Stimulated activated CD4-positive, alpha-beta T cell treated with anti-CD3 and anti-CD28 coated beads, TNF-alpha, amount 100 ng/mL, for 1 hour (primary cell): Measurements from ENCODE around the gene PACS1.
"Not testable (repeated sequence)": the region's sequence is repeated elsewhere in the genome, so short reads cannot be mapped to it uniquely, and the experiment has no call there.

Source experiments
- DNase-seq, 3 donors: peaks; one replicate each; pipeline ENCODE4 v3.0.0-alpha.2; 2020; ENCODE audit warnings: low read depth in 3 of 3, low spot score in 1 of 3

PACS1 gene

DNA sequence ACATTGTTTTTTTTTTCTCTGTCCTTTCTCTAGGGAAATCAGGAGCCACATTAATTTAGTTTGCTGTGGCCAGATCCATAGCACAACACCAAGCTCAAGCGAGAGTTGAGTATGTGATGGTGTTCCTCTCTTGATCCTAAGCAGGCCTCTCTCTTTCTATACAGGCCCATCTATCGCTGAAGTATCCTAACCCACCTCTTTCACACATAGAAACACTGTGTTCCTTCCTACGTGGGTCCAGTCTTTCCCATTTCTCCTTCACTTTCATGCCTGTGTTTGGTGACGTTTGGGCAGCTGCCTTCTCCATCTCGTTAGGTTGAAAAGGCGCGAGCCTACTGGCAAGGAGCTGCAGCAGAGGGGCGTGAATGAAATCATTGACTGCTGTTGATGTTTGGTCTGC is 2.4 kb downstream of the PACS1 start:
- DNase-seq, result no peak

DNA sequence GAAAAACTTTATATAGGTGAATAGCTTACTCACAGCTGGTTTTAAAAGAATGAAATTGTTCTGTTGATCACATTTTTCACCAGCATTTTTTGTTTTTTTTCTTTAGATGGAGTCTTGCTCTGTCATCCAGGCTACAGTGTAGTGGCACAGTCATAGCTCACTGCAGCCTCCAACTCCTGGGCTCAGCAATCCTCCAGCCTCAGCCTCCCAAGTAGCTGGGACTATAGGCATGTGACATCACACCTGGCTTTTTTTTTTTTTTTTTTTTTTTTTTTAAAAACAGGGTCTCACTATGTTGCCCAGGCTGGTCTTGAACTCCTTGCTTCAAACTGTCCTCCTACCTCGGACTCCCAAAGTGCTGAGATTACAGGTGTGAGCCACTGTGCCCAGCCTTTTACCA is 3.6 kb downstream of the PACS1 start:
- DNase-seq, result no peak

DNA sequence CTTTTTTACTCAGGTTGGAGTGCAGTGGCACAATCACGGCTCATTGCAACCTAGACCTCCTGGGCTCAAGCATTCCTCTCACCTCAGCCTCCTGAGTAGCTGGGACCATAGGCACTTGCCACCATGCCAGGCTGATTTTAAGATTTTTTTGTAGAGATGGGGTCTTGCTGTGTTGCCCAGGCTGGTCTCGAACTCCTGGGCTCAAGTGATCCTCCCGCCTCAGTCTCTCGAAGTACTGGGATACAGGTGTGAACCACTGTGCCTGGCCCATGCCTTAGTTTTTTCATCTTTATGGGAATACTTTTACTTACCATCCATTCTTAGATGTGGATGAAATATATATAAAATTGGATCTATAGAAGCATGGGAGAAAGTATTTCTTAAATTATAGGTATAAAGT is 5.2 kb downstream of the PACS1 start:
- no peak for DNase-seq

DNA sequence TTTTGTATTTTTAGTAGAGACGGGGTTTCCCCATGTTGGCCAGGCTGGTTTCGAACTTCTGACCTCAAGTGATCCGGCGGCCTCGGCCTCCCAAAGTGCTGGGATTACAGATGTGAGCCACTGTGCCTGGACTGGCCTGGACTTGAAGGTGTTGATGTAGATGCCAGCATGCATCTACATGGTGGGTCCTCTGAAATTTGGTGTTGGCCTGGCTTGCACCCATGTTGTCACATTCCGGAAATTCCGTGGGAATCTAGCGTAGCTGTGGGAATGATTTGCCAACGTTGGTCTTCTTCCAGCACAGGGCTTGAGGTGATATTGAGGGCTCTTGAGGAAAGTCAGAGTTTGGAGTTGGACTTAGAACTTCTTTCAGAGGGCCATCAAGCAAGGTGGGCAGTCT is 6.5 kb downstream of the PACS1 start:
- DNase-seq, result no peak

DNA sequence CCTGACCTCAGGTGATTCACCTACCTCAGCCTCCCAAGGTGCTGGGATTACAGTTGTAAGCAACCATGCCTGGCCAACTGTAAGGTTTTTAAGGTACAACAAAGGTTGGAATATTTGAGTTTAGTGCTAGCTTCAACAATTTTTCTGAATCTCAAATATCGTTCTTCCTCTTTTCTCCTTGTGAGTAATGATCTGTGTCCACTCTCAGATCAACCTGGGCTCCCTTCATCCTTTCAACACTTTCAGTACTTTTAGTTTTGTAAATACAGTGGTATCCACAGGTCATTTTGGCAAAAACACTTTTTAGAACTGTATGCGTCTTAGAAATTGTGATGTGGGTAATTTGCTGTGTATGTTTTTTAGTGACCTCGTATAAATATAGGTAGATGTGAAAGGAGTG is 7.9 kb downstream of the PACS1 start:
- no peak for DNase-seq

DNA sequence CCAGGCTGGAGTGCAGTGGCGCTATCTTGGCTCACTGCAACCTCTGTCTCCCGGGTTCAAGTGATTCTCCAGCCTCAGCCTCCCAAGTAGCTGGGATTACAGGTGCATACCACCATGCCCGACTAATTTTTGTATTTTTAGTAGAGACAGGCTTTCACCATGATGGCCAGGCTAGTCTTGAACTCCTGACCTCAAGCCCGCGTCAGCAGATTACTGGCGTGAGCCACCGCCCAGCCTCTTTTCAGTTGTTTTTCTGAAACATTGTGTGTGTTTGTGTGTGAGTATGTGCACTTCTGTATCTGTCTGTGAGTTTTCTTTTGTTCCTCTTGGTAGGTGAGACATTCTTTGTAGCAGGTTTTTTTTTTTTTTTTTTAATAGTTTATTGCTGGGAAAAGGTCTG is 8.9 kb downstream of the PACS1 start:
- DNase-seq, result not testable (repeated sequence)

DNA sequence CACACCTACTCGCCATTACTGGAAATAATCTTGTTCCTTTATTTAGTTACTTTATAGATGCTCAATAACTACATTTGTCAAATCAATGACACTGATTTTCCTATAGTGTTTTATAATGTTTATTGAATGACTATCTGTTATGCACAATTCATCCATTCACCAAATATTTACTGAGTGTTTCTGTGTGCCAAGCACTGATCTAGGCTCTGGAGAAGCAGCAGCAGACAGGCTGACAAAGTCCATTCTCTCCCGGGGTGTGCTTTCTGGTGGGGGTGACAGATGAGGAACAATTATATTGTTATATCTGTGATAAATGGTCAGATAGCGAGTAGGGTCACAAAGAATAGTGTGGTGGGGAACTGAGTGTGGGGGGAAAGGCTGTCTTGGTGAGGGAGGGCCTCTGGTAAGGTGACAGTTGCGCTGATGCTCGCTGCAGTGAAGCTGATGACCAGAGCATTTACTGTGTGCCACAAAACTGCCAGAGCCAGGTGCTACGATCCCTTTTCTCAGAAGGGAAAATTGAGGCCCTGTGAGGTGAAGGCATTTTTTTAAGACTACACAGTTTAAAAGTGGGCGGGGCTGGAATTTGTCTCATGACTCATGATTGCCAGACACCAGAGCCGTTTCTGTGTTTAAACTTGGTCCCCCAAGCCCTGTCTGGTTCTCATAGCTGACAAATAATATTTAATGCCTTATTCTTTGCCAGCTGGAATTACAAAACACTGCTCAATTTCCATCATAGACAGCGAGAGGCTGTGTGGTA is 10.2 kb downstream of the PACS1 start:
- peak; percentile 33 to 58 (median 50) for DNase-seq

DNA sequence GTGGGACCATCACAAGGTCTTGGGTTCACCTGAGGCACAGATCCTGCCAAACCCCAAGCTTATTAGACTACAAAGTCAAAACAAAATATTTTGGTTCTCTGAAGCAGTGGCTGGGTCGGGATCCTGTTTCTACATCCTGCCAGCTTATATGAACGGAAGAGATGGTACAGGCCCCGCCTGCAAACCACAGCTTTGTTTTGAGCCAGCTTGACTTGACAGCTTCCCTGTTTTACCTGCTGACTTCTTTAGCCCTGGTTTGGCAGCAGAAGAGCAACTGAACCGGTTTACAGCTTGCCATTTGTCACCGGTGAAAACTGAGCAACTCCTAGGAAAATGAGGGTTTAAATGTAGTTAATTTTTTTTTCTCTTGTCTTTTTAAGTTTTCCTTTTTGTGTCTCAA is 11.4 kb downstream of the PACS1 start:
- DNase-seq, result peak; percentile 37 to 63 (median 51)

DNA sequence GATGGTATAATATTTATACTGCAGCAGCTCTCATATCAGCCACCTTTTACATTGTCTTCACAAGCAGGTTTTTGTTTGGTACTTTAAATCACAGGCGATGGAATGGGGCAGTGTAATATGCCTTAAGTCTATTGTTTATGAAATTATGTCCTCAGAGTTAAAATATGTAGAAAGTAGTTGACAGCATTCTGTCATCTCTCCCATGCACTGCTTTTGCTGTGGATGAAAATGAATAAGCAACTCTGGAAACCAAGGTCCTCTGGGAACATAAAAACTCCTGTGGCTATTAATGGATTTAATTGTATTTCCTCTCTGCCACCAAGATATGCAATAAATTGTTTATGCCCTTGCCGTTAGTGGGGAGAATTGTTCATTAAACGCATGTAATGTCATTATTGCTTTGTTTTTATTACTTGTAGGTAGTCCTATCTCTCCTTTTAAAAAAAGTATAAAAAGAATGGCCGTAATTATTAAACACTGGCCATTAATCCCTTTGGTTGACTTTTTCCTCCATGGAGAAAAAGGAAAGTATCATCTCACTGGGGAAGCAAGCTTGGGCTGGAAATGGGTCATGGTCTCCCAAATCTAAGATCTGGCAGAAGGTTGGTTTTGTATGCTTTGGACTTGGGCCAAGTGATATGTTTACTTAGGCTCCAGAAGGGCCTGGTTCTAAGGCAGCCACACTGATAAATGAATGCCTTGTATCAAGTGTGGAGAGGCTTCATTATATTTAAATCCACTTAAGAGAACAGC is 13.1 kb downstream of the PACS1 start:
- no peak for DNase-seq

DNA sequence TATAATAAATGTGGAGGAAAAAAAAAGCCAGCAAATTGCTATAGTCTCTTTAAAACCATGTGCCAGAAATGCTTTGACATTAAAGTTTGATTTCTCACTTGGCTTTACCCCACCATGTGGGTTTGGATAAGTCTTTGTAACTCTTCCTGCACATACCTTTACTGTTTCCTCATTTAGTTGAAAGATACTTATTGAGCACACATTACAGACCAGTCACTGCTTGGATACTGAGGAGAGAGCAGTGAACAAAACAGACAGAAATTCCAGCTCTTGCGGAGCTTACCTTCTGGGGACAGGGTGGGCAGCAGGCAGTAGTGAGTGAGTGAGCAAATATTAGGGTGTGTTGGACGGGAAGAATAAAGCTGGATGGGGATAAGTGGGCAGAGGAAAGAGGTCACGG is 13.7 kb downstream of the PACS1 start:
- no peak for DNase-seq

DNA sequence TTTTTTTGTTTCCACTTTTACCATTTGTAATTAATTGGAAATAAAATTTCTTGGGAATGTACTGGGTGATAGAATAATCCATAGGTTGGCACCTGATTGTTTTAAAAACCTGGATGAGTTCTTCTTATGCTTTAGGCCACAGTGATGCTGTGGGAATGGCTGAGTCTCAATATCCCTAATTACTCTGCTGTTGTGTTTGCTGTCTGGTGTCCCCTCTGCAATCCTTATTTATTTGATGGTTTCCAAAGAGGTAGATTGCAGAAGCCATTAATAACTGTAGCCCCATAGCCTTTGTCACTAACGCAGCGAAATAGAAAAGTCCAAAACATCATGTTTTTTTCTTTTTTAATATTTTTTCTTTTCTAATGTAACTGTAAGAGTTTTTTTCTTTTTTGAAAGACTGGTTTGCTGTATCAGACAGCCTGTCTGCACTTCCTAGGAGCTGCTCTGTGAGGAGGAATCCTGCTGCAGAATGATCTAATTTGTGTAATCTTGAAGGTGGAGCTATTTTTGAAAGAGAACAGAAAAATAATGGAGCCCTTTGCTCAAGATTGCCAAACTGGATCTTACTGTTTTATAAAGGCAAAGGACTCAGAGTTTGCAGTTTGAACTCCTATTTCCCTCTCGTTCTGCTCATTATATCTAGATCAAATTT is 14.9 kb downstream of the PACS1 start:
- DNase-seq, result no peak

DNA sequence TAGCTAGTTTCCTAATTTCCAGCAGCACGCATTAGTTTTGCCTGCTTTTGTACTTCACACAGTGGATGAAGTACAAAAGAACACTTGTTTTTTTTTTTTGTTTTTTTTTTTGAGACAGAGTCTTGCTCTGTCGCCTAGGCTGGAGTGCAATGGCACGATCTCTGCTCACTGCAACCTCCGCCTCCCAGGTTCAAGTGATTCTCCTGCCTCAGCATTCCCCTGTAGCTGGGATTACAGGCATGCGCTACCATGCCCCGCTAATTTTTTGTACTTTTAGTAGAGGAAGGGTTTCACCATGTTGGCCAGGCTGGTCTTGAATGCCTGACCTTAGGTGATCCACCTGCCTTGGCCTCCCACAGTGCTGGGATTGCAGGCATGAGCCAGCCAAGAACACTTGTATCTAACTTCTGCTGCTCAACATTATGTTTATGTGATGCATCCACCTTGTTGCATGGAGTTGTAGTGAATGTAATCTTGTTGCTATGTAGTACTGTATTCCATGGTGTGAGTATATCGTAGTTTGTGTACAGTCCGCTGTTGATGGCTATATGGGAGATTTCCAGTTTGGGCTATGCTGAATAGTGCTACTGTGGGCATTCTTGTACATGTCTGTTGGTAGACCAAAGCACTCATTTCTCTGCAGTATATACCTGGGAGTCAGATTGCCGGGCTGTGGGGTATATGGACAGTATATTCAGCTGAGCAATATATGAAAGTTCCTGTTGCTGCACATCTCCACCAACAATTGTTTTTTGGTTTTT is 17.3 kb downstream of the PACS1 start:
- no peak for DNase-seq

DNA sequence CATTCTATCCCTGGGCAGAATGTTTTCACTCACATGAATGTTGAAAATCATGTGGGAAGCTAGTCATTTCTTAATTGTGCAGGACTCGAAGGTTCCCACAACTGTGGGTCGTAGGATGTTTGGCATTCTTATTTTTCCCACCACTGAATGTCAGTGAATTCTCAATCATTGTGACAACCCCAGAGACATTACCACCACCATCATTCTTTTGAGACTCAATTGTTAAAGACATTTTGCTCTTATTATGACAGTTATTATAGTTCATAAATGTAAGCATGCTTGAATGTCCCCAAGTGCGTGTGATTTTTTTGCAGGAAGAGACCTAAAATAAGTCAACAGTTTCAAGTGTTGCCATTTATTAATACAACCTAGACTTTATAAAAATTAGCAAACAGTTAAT is 19.0 kb downstream of the PACS1 start:
- no peak for DNase-seq

DNA sequence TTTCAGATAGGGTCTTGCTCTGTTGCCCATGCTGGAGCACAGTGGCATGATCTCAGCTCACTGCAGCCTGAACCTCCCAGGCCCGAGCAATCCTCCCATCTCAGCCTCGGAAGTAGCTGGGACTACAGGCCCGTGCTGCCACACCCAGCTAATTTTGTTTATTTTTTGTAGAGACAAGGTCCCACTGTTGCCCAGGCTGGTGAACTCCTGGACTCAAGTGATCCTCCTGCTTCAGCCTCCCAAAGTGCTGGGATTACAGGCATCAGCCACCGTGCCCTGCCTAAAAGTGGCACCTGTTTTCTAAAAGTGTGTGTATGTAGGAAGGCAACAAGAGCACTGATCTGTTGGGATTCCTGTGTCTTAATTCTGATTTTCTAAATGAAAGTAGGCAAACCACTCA is 20.2 kb downstream of the PACS1 start:
- no peak for DNase-seq

DNA sequence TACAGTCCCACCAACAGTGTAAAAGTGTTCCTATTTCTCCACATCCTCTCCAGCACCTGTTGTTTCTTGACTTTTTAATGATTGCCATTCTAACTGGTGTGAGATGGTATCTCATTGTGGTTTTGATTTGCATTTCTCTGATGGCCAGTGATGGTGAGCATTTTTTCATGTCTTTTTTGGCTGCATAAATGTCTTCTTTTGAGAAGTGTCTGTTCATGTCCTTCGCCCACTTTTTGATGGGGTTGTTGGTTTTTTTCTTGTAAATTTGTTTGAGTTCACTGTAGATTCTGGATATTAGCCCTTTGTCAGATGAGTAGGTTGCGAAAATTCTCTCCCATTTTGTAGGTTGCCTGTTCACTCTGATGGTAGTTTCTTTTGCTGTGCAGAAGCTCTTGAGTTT is 22.1 kb downstream of the PACS1 start:
- DNase-seq, result not testable (repeated sequence)

DNA sequence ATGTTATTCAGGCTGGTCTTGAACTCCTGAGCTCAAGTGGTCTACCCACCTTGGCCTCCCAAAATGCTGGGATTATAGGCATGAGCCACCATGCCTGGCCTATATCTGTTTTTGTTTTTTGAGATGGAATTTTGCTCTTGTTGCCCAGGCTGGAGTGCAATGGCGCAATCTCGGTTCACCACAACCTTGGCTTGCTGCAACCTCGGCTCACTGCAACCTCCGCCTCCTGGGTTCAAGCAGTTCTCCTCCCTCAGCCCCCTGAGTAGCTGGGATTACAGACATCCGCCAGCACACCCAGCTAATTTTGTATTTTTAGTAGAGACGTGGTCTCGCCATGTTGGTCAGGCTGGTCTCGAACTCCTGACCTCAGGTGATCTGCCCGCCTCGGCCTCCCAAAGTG is 29.7 kb downstream of the PACS1 start:
- not testable (repeated sequence) for DNase-seq

DNA sequence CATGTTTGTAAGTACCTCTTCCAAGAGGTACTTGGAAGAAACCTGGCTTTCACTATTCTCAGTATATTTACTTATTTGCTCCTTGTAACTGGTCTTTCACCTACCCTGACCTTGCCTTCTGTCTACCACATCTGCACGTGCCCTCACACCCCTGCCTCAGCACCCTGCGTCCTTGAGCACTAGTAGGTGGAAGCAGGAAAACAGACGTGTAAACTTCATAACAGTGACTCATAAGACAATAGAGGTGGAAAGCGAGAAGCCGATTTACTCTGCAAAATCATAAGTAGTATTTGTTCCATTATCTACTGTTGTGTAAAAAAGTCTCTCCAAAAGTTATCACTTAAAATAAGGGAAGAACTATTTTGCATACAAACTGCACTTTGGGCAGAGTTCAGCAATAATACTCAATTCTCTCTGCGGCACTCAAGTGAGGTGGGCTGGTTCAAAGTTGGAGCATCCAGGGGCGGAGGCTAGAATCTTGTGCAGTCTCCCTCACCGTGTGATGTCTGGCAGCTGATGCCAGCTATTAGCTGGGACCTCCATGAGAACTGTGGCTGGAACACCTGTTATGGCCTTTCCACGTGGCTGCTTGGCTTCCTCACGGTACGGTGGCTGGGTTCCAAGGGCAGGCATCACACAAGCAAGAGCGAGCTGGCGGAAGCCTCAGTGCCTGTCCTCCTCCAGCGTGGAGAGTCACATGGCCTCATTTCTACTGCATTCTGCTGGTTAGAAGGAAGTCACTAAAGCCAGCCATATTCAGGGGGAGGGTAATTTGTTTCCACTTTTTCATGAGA is 30.4 kb downstream of the PACS1 start:
- DNase-seq, result peak; percentile 21 to 31 (median 21)

DNA sequence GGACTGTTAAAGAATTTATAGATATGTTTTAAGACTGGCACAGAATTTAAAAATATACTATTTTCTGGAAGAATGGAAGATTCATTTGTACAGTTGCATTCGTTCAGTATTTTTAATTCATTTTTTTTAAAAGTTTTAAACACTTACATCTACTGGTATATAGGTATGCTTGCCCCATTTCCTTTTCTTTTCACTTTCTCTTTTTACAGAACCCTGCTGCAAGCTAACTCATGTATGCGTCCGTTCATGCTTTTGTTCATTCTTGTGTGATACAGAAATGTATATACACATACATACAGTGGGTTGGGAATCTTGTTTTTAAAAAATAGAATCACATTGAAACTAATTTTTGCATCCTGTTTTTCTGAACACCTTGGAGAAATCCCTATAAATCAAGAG is 31.0 kb downstream of the PACS1 start:
- DNase-seq, result no peak

DNA sequence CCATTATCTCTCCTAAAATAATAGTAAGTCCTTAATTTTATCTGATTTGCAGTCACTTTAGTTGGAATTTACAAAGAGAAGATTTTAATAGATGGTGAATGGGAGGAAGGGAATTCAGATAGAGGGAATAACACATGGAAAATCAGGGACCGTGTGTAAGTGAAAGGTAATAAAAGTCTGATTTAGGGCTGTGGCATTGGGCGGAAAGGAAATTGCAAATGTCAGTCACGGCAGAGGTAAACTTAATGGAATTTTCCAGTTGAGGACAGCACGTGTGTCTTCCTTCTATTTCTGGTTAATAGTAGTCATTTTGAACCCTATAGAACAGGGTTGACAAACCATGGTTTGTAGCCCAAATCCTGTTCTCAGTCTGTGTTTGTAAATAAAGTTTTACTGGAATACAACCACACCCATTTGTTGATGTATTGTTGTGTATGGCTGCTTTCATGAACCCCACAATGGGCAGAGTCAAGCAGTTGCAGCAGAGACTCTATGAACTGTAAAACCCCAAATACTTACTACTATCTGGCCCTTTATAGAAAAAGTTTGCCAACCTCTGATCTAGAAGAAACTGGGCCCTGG is 34.1 kb downstream of the PACS1 start:
- DNase-seq, result no peak
